ENCODE results near the gene SHISA8. TPM values are rescaled to one million over a fixed set of nuclear protein-coding genes. Genes with fewer than 3 reads are reported as not detected.

The SHISA8 gene
- polyA plus RNA-seq, 1 donor from 2014 or later = 0.62 TPM

DNA sequence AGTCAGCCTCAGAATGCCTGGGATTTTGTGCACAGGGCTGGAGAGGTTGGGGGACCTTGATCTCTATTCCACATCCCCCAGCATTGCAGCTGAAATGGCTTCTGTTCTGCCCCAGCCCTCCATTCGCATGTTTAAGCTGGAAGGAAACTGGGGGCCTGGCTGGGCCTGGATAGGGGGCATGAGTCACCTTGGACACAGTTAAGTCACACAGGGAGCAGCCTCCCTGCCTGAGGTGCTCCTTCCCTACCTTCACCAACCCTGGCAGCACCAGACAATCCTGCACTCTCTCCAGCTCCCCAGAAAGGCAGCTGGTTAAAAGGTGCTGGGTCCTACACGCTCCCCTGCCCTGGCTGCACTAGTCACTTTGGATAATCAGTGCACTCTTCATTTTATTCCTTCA is 37.8 kb upstream of the SHISA8 start:
- H3K27ac ChIP-seq (ENCODE audit: low read length) = peak overlapping the region; percentile 97
- H3K4me3 ChIP-seq (ENCODE audit: low read length) = peak overlapping the region; percentile 60
- H4K20me1 ChIP-seq (ENCODE audit: insufficient read depth) = no peaks in the 10 kb centered on the region
- H3K9me2 ChIP-seq (ENCODE audit: insufficient read depth, low read length) = no peaks in the 10 kb centered on the region
- no peak for TF ChIP-seq POLR2AphosphoS5 (IDR thresholded peaks at IDR 0.05)
- H3K9ac ChIP-seq (ENCODE audit: low read length) = peak overlapping the region; percentile 73
- H3K27me3 ChIP-seq (ENCODE audit: insufficient read depth, low read depth, low read length) = no peaks in the 10 kb centered on the region
- peak overlapping the region; percentile 57 for H3K4me2 ChIP-seq (ENCODE audit: low read length)
- H3K79me2 ChIP-seq (replicated peaks; ENCODE audit: insufficient read depth, low read length) = no peaks in the 10 kb centered on the region
- H3F3A ChIP-seq (ENCODE audit: insufficient read depth, low read length, poor library complexity, severe bottlenecking) = no peaks in the 10 kb centered on the region
- no peaks in the 10 kb centered on the region for H3K36me3 ChIP-seq (ENCODE audit: insufficient read depth, low read length)
- peak overlapping the region; percentile 17 for H2AFZ ChIP-seq (ENCODE audit: low read depth, low read length)
- H3K9me3 ChIP-seq (ENCODE audit: low read length) = no peaks in the 10 kb centered on the region

DNA sequence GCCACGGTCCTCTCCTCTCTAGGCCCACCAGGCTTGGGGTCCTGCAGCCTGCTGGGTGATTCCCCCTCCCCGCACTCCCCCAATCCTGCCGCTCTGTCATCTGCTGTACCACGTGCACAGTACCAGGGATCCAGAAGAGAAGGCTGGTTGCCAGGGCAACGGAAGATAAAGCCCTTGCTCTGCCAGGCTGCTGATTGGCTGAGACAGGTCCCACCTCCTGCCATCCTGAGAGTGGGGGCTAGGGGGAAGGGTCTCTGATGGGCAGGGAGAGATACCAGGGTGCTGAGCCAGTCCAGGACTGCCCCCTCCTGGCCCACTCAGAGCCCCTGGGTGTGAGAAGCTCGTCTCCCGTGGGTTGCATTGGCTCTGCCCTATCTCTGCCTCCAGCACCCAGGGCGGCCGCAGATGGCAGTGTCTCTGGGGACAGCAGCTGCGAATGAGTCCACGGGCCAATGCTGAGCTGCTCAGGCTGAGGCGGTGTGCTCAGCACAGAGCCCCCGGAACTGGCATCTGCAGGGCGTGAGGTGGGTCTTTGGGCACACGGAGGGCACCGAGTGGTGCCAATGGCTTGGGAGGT is 37.1 kb upstream of the SHISA8 start, which contains the start of gene SMIM45:
TSS of gene SMIM45 (plus strand) at position 253 of the 577 bp plus-strand sequence.
- no peaks in the 10 kb centered on the region for H3F3A ChIP-seq (ENCODE audit: insufficient read depth, low read length, poor library complexity, severe bottlenecking)
- H2AFZ ChIP-seq (ENCODE audit: low read depth, low read length) = peak within 1 kb of the TSS; percentile 66
- no peaks in the 10 kb centered on the region for H3K27me3 ChIP-seq (ENCODE audit: insufficient read depth, low read depth, low read length)
- peak within 1 kb of the TSS; percentile 60 for H3K4me3 ChIP-seq (ENCODE audit: low read length)
- no peaks in the 10 kb centered on the region for H3K79me2 ChIP-seq (replicated peaks; ENCODE audit: insufficient read depth, low read length)
- no peaks in the 10 kb centered on the region for H3K9me2 ChIP-seq (ENCODE audit: insufficient read depth, low read length)
- TF ChIP-seq EZH2 (IDR thresholded peaks at IDR 0.05; ENCODE audit: borderline replicate concordance, insufficient read depth, low read length, poor library complexity, severe bottlenecking) = no peak
- TF ChIP-seq POLR2AphosphoS5 (IDR thresholded peaks at IDR 0.05) = peak; percentile 85
- peak; percentile 45 for TF ChIP-seq TAF1 (IDR thresholded peaks at IDR 0.05; ENCODE audit: low read depth)
- peak; percentile 80 for TF ChIP-seq SMC3 (conservative IDR thresholded peaks at IDR 0.05; ENCODE audit: poor library complexity)
- TF ChIP-seq RAD21 (conservative IDR thresholded peaks at IDR 0.05) = peak; percentile 87
- TF ChIP-seq MXI1 (conservative IDR thresholded peaks at IDR 0.05; ENCODE audit: poor library complexity, severe bottlenecking) = peak; percentile 82
- TF ChIP-seq, protein P1, sequence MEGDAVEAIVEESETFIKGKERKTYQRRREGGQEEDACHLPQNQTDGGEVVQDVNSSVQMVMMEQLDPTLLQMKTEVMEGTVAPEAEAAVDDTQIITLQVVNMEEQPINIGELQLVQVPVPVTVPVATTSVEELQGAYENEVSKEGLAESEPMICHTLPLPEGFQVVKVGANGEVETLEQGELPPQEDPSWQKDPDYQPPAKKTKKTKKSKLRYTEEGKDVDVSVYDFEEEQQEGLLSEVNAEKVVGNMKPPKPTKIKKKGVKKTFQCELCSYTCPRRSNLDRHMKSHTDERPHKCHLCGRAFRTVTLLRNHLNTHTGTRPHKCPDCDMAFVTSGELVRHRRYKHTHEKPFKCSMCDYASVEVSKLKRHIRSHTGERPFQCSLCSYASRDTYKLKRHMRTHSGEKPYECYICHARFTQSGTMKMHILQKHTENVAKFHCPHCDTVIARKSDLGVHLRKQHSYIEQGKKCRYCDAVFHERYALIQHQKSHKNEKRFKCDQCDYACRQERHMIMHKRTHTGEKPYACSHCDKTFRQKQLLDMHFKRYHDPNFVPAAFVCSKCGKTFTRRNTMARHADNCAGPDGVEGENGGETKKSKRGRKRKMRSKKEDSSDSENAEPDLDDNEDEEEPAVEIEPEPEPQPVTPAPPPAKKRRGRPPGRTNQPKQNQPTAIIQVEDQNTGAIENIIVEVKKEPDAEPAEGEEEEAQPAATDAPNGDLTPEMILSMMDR (IDR thresholded peaks at IDR 0.05; ENCODE audit: poor library complexity, severe bottlenecking) = peak; percentile 87
- TF ChIP-seq, protein P2, sequence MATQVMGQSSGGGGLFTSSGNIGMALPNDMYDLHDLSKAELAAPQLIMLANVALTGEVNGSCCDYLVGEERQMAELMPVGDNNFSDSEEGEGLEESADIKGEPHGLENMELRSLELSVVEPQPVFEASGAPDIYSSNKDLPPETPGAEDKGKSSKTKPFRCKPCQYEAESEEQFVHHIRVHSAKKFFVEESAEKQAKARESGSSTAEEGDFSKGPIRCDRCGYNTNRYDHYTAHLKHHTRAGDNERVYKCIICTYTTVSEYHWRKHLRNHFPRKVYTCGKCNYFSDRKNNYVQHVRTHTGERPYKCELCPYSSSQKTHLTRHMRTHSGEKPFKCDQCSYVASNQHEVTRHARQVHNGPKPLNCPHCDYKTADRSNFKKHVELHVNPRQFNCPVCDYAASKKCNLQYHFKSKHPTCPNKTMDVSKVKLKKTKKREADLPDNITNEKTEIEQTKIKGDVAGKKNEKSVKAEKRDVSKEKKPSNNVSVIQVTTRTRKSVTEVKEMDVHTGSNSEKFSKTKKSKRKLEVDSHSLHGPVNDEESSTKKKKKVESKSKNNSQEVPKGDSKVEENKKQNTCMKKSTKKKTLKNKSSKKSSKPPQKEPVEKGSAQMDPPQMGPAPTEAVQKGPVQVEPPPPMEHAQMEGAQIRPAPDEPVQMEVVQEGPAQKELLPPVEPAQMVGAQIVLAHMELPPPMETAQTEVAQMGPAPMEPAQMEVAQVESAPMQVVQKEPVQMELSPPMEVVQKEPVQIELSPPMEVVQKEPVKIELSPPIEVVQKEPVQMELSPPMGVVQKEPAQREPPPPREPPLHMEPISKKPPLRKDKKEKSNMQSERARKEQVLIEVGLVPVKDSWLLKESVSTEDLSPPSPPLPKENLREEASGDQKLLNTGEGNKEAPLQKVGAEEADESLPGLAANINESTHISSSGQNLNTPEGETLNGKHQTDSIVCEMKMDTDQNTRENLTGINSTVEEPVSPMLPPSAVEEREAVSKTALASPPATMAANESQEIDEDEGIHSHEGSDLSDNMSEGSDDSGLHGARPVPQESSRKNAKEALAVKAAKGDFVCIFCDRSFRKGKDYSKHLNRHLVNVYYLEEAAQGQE (IDR thresholded peaks at IDR 0.05; ENCODE audit: borderline replicate concordance) = peak; percentile 70
- peak; percentile 81 for TF ChIP-seq EP300 (conservative IDR thresholded peaks at IDR 0.05; ENCODE audit: poor library complexity, severe bottlenecking)
- H3K4me2 ChIP-seq (ENCODE audit: low read length) = peak within 1 kb of the TSS; percentile 79
- H3K27ac ChIP-seq (ENCODE audit: low read length) = peak within 1 kb of the TSS; percentile 97
- no peaks in the 10 kb centered on the region for H3K36me3 ChIP-seq (ENCODE audit: insufficient read depth, low read length)
- H3K9ac ChIP-seq (ENCODE audit: low read length) = peak within 1 kb of the TSS; percentile 73
- H3K9me3 ChIP-seq (ENCODE audit: low read length) = no peaks in the 10 kb centered on the region
- no peaks in the 10 kb centered on the region for H4K20me1 ChIP-seq (ENCODE audit: insufficient read depth)

Data from neural cell (in vitro differentiated cells).